Rectal smooth muscle tissue (tissue), 1 donor: ENCODE results near the gene SMAD6.

Experiments used
- H3K27ac ChIP-seq: one replicate; pipeline ENCODE4 v1.7.0; 2013; ENCODE audit warnings: low read depth, low read length, inconsistent platforms
- H3K27me3 ChIP-seq: one replicate; pipeline ENCODE4 v1.7.0; 2013; ENCODE audit warnings: low read length; ENCODE audit not compliant: control insufficient read depth, insufficient read depth
- H3K36me3 ChIP-seq: one replicate; pipeline ENCODE4 v1.7.0; 2013; ENCODE audit warnings: low read length; ENCODE audit not compliant: control insufficient read depth, insufficient read depth
- H3K4me1 ChIP-seq: one replicate; pipeline ENCODE4 v1.7.0; 2013; ENCODE audit warnings: low read length; ENCODE audit not compliant: control insufficient read depth, insufficient read depth
- H3K4me3 ChIP-seq: one replicate; pipeline ENCODE4 v1.7.0; 2013; ENCODE audit warnings: low read length
- H3K9ac ChIP-seq: one replicate; pipeline ENCODE4 v1.7.0; 2013; ENCODE audit warnings: low read length

SMAD6 gene

GRCh38 chr15:66831801-66832390 is 129.9 kb downstream of the SMAD6 start:
- Histone ChIP-seq H3K4me3 (no peak overlapping the region), H3K27ac (no peak overlapping the region)

More at GRCh38 chr15:66831801-66832390, 129.9 kb downstream of the SMAD6 start:
- peaks cover 3% of the 10 kb centered on the region for H3K27me3 ChIP-seq
- H3K36me3 ChIP-seq, result no peaks in the 10 kb centered on the region
- H3K4me1 ChIP-seq, result no peaks in the 10 kb centered on the region
- no peak overlapping the region for H3K9ac ChIP-seq
